ENCODE data around the gene SLC37A1.
A peak's percentile ranks its signal among the peaks of the same experiment; 100 is the strongest.

SLC37A1 gene

DNA sequence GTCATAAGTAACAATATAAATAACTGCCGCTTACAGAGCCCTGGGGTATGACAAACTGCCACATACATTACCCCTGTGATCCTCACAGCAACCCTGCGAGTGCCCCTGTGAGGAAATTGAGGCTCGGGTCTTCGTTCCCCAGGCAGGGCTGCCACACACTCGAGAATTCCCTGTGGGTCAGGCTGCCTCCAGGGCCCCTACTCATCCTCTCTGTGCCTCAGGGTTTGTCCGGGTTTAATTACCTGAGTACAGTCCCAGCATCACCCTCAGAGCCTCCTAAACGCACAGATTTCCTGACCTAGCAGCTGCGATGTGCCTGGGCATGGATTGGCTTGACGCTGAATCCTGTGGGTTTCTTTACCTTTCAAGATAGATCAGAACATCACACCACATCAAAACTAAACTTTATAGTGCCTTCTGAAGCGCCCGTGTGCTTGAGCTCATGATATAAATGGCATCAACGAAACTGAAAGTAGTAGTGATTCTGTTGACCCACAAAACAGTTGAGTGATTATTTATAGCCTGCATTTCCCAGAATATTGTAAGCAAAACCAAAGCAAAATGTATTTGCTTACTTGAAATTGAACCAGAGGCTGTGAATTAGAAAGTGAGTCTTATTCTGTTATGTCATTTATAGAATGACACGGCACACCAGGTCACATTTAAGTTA, 14.0 kb downstream of the SLC37A1 start:
- DNase-seq (ENCODE audit: low read depth), result no peak

DNA sequence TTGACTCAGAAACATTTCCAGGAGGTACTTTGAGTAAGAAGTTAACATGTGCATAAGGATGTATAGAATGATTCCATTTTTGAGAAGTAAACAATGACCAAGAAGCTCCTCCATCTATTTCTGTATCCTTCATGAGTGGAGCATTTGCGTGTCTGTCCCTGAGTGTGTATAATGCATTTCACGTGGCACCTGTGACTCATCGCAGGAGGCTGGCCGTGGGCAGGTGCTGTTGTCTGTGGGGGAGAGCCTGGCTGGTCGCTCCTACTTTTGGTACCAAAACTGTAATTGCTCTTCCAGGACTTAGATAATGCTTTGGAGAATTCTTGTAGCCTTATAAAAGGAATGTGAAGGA, 16.5 kb downstream of the SLC37A1 start:
- no peak for DNase-seq (ENCODE audit: low read depth)

DNA sequence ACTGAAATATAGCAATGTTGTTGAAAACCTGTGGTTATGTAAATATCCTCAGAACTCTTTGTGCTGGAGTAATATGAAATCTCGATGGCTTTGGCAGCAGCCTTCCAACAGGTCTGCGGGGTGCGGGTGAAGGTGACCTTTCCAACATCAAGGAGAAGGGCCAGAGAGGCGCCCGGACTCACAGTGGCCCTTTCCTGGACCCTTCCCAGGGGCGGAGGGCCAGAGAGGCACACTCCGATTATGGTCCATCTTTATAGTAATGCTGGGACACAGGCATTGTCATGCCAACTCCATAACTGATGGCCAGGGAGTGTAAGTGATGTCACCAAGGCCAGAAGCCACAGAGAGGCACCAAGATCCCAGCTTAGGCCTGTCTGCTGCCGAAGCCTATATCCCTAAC, 18.1 kb downstream of the SLC37A1 start:
- DNase-seq (ENCODE audit: low read depth), result no peak

DNA sequence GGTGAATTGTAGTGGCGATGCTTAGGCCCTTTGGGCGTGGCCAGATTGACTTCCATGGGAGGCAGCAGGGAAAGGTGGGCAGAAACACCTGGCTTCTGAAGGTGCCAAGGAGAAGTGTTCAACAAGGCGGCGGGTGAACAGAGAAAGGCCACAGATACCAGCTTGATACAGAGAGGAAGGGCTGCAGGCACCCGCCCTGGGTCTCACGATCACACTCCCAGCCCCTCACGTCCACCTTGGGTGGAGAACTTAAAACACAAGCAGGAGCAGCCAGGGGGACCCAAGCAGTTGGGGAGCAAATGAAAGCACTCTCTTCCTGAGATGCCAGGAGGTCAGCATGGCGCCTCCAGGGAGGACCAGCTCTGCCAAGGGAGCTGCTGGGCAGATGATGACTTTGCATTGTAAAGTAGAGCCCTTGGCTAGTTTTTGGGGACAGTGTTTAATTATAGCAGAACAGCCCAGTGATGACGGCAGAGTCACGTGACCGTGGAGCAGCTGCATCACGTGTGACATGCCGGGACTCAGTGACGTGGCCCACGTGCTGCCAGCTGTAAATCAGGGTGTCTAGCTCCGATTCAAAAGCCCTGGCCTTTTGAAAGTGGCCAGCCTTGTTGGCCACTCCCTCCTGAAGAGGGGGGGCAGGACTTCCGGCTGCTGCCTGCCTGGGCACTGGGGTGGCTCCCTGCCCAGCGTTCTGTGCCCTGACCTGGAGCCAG, 19.0 kb downstream of the SLC37A1 start:
- peak; percentile 38 for DNase-seq (ENCODE audit: low read depth)

DNA sequence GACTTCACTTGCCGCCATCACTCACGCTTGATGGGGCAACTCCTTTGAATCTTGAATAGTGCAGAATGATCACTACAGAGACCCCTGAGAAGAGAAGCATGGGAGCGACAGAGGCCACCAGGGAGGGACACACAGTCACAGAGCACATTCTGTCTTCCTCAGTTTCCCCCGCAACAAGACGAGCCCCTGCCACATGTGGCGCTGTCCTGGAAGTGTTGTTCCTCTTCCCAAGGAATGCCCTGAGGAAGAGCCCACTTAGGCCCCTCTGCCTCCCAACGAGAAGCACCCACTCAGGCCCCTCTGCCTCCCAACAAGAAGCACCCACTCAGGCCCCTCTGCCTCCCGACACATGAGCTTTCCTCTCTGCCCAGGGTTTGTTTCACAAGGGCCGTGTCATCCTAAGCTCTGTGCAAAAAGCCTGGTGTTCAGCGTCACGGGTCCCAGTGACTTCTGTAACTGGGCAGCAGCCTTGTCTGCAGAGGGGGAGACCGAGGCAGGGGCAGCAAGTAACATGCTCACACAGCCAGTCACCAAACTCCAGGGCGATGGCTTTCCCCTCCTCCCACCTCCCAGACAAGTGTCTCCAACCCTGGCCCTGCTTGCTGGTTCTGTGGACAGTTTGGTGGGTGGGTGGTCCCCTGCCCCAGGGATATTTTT, 19.8 kb downstream of the SLC37A1 start:
- no peak for DNase-seq (ENCODE audit: low read depth)

DNA sequence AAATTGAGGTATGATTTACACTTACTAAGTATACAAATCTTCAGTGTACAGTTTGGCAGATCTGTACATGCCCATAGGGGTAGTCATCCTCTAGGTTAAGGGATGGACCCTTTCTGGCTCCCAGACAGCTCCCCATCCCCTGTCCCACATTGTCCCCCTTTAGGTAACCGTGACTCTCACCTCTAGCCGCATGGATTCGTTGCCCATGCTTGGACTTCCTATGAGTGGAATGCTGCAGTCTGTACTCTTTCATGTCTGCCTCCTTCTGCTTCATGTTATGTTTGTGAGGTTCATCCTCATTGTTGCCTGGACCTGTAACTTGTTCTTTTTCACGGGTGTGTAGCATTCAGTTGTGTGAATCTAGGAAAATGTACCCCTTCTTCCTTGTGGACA, 20.3 kb downstream of the SLC37A1 start:
- DNase-seq (ENCODE audit: low read depth), result no peak

DNA sequence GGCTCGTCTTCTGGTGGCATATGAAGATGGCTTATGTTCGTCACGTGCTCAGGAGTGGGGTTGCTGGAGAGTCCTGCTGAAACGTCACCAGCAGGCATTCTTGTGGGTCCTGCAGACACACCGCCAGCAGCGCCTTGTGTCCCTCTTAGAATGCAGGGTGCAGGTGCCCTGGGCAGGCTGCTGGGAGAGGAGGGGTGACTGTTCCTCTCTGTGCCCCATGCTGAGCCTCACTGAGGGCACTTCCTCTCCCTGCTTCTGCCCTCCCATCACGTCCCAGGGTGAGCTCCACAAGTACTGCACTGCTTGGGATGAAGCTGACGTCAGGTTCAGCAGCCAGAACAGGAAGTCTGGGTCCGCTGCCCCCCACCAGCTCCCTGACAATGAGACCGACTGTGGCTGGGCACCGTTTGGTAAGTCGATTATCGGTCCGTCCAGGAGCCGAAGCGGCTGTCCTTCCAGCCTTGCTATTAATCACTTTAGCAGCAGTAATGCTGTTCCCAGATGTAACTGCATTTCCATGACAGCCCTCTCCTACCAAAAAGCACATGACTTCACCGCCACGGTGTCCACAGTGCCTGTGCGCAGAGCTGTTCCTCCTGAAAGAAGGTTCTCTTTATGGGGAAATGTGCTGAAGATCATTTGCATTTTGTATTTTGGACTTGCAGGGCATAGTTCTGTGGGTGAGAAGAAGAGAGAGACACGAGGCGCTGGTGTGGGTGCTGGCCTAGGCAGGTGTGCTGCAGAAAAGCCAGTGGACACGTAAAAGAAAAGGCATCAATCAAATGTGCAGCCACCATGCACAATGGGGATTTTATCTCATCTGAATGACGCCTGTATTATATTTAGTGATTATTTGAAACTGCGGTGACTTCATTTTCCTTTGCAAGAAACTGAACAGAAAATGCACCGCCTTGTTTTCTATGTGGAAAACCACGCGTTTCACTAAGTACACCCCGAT, 21.0 kb downstream of the SLC37A1 start:
- no peak for DNase-seq (ENCODE audit: low read depth)

DNA sequence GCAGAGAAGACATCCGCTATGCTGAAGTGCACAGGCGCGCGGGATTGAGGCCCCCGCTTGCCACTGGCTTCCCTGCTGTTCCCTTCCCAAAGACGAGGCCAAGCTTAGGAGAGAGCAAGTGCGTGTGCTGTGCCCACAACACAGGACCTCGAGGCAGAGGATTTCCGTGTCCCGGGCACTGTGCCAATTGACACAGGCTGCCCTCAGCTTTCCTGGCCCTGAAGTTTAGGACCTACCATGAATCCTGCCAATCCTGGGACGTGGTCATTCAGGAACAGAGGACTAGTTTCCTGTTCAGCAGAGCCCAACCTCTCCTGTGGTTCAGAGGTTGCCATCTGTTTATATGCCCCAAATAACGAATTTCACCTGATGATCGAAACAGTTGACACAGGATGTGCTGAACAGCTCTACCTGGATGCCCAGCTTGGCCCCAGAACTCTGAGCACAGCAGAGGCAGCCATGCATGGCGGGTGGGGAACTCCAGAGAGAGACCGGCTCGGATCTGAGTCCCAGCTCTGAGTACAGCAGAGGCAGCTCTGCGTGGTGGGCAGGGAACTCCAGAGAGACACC, 22.0 kb downstream of the SLC37A1 start:
- DNase-seq (ENCODE audit: low read depth), result no peak

DNA sequence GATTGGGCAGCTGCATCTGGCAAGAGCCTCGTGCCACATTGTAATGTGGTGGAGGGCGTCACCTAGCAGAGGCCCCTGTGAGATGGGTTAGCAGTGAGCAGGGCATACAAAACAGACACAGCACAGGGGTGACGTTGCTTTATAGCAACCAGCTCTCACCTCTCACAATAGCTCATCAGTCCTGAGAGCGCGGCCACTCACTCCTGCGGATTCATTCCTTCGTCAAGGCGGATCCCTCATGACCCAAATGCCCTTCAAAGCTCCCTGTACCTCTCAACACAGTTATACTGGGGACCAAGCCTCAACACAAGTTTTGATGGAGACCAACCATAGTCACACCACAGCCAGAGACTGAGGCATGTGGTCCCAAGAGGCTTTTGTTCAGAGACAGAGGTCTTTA, 22.9 kb downstream of the SLC37A1 start:
- no peak for DNase-seq (ENCODE audit: low read depth)

DNA sequence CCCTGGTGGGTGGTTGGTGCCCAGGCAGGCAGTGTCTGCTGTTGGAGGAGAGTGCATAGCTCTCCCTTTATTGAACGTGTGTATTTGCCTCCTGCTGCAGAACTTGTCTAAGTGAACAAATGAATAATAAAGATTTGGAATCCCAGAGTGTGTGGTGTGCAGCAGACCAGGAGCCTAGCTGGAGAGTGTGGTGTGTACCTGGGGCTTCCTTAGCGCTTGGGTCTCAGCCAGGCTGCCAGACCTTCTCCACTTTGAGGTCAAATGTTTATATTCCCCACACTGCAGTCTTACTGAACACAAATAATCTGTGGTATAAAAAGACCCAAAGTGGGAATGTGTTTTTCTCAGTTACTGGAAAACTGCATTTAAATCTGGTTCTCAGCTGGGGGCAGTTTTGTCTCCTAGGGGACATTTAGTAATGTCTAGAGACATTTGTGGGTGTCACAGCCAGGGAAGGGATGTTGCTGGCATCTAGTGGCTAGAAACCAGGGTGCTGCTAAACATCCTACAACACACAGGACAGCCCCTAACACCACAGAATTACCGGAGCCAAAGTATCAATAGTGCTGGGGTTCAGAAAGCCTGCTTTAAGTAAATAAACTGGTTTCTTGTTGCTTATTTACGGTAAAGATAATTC, 23.6 kb downstream of the SLC37A1 start:
- no peak for DNase-seq (ENCODE audit: low read depth)

DNA sequence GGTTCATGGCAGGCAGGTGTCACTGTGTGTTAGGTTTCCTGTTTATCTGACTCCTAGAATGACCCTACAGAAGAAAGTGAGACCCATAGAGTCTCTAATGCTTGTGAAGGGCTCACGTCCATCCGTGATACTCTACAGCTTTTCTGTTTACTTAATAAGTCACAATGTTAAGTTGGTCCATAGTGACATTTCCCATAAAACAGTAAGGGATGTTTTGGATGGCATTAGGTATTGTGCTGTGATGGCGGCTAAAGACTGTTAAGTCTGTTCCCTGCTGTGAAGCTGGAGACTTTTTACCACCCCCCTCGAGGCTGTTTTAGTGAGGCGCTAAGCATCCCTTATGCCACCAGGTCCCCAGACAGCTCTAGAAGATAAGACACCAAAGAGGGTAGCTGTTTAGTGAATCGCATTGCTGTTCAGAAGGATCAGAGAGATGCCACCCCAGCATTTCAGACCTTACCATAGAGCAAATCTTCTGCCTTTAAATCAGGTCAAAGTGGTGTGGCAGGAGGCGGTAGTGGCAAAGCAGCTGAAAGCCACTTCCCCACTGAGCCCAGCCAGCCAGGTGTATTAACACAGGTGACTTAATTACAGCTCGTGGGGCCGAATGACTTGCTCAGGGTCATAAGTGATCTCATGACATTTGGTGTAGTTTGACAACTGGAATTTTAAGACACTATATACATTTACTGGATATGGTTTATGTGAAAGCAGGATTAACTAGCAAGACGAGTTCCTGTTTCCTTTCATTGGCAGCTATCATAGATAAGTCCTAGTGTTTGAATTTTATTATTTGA, 25.0 kb downstream of the SLC37A1 start:
- no peak for DNase-seq (ENCODE audit: low read depth)

DNA sequence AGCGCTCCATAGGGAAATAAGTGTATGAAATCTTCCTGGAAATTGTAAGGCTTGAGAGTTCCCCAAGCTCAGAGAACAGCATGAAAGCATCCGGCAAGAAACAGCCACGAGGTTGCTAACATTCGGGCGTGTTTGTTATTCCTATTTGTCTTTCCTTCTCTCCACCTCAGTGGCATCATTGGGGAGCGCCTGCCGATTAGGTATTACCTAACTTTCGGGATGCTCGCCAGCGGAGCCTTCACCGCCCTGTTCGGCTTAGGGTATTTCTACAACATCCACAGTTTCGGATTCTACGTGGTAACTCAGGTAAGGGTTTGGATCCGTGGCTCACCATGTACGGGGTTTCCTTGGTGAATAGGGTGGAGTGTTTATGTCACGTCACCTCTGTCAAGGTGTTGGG, 25.7 kb downstream of the SLC37A1 start:
- DNase-seq (ENCODE audit: low read depth), result no peak

DNA sequence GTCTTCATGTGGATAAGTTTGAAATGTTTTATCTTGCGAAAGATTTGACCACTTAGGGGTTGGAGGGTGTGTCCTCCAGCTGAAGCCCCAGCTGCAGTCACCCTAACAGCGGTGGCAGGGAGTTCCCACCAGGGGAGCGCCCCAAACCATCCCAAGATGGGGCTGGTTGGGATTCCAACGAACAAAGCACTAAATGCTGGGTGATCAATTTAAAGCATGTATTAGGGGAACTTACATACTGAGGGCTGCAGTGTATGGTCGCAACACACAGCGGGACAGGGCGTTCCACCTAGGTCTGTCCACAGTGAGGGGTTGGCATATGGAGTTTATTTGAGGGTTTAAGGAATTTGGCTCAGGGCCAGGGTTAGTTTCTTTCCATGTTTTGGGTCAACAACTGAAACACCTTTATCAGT, 26.3 kb downstream of the SLC37A1 start:
- no peak for DNase-seq (ENCODE audit: low read depth)

DNA sequence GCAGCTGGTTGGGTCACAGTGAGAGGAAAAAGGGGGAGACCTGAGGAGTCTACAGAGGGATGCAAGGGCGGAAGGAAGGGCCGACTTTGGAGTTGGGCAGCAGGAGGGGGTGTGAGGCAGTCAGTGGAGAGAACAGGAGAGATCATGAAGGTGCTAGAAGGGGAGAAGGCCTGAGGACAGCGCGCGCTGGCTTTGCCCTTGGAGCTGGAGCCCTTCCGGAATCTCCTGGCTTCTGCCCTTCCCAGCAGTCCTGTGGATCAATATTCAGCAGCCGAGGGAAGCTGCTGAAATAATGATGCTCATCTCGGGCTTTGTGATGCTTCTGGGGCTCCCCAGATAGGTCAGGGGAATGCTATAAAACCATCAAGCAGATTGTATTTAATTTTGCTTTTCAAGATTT, 26.7 kb downstream of the SLC37A1 start:
- no peak for DNase-seq (ENCODE audit: low read depth)

DNA sequence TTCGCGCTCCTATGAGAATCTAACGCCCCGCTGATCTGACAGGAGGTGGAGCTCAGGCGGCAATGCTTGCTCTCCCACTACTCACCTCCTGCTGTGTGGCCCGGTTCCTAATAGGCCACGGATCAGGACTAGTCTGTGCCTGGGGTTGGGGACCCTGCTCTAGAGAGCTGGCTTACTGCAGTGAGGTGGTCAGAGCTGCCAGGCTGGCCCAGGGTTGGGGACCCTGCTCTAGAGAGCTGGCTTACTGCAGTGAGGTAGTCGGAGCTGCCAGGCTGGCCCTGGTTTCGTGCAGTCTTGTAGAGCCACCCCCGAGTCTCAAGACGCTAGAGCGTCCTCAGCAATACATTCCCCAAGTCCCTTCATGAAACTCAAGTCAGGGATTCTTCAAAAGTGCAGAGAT, 27.5 kb downstream of the SLC37A1 start:
- DNase-seq (ENCODE audit: low read depth), result no peak

DNA sequence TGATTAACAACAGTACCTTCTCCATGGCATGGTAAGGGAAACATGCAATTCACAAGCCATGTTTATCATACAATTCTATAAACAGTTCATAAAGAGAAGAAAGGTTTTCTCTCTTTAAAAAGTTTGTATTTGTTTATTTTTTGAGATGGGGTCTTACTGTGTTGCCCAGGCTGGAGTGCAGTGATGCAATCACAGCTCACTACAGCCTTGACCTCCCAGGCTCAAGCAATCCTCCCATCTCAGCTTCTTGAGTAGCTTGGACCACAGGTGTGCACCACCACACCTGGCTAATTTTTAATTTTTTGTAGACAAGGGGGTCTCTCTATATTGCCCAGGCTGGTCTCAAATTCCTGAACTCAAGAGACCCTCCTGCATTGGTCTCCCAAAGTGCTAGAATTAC, 28.0 kb downstream of the SLC37A1 start:
- no peak for DNase-seq (ENCODE audit: low read depth)

DNA sequence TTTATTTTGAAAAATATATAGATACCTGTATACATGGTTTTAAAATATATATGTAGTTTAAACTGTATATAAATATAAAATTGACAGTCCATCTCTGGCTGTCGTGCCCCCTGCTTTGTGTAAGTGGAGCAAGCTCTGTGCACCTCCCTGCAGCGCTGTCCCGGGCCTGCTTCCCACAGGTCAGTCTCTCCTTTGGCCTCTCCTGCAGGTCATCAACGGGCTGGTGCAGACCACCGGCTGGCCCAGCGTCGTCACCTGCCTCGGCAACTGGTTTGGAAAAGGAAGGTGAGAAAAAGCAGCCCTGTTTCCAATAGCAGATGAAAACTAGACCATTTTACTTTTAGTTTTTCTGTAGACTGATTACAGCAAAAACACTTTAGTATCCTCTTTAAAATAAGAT, 28.5 kb downstream of the SLC37A1 start:
- DNase-seq (ENCODE audit: low read depth), result no peak

DNA sequence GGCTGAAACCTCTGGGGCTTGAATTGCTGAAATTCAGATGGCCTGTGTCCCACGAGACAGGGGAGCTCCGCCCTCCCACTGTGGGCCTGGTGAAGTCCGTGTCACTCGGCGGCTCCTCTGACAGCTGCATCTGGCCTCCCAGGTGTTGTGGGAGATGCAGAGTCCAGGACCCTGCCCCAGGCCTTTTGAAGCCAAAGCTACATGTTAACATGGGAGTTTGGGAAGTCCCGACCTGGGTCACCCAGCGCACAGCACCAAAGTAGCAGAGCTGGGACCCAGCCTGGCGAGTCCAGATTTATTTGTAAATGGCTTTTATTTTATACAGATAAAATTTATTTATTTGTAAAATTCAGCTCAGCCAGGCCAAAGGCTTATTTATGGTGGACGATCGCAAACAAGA, 28.9 kb downstream of the SLC37A1 start:
- DNase-seq (ENCODE audit: low read depth), result no peak

DNA sequence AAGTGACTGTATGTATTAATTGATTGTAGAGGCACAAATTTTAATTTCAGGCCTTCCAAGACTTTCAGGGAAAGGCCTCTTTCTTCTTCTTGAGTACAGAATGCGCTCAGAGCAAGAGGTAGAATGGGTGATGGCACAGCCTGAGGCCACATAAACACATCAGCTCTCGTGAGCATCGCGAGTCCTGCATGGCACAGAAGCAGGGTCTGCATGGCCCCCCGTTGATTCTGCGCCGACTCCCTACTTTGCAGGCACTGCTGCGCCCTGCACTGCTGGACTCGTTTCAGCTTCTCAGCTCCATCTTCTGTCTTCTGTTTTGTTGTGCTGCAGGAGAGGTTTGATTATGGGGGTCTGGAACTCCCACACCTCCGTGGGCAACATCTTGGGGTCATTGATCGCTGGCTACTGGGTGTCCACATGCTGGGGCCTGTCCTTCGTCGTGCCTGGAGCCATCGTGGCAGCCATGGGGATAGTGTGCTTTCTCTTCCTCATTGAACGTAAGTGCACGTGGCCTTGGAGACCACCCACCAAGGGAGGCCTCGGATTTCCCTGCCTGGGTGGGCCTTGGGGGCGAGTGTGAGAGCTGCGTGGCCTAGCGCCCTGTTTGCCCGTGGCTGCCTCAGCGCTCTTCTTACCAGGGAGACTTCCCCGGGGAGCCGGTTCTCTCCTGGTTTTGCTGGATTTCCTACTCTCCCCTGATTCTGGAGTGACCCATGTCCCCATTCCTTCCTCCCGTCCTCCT, 29.6 kb downstream of the SLC37A1 start:
- no peak for DNase-seq (ENCODE audit: low read depth)

DNA sequence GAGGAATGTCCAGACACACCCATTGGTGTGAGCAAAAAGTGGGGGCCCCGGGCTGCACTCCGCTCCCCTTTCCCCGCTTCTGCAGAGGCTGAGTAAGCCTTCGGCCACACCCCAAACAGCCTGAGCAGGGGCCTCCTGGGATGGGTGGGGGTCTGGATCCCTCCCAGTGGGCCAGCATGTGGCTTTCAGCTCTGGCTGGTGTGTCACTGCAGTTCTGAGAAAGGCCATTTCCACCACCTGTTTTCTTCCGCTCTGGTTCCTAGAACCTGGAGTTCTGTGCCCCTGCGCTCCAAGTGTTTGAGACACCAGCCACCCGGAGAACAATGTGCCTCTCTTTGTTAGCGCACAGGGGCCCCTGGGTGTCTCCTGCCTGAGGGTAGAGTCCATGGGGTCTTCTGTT, 30.9 kb downstream of the SLC37A1 start:
- no peak for DNase-seq (ENCODE audit: low read depth)
